TTC549 (cell line): ENCODE data around the gene ADGRG3.
A peak's percentile ranks its signal among the peaks of the same experiment; 100 is the strongest.

ENCODE experiments used
- FAIRE-seq: peaks from 2 replicates; lab custom pipeline; 2012; peaks lifted over from hg19 to GRCh38; lab: Jason Lieb, UNC

ADGRG3 gene

DNA sequence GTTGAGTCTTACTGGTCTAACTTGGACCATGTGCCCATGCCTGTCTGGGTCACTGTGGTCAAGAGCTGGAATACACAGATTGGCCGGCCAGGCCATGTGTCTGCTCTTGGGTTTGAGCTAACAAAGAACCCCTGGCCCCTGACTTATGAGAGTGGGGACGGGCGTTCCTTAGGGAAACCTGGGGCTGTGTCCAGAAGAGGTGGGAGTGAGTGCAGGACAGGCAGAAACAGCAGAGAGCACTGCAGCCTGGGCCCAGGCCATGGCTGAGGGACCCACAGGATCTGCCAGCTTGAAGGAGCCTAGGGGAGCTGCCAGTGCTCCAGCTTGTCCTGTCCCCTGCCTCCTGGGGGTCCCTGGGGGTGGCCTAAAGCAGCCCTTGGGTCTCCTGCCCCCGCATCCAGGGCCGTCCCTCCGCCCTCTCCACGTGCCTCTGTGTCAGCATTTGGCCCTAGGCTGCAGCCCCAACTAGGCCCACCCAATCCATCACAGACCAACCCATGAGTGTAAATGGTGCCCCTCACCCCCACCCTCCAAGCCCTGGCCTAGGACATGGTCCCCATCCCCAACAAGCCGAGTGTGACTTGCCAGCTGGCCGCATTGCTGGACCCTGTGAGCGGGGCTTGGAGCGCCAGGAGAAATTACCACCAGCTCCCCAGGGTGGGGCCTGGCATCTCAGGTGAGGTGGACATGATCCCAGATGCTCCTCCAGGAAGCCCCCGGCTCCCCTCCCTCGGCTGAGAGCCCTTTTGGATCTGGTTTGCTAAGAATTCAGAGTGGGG, 14.0 kb downstream of the ADGRG3 start:
- FAIRE-seq: no peak

DNA sequence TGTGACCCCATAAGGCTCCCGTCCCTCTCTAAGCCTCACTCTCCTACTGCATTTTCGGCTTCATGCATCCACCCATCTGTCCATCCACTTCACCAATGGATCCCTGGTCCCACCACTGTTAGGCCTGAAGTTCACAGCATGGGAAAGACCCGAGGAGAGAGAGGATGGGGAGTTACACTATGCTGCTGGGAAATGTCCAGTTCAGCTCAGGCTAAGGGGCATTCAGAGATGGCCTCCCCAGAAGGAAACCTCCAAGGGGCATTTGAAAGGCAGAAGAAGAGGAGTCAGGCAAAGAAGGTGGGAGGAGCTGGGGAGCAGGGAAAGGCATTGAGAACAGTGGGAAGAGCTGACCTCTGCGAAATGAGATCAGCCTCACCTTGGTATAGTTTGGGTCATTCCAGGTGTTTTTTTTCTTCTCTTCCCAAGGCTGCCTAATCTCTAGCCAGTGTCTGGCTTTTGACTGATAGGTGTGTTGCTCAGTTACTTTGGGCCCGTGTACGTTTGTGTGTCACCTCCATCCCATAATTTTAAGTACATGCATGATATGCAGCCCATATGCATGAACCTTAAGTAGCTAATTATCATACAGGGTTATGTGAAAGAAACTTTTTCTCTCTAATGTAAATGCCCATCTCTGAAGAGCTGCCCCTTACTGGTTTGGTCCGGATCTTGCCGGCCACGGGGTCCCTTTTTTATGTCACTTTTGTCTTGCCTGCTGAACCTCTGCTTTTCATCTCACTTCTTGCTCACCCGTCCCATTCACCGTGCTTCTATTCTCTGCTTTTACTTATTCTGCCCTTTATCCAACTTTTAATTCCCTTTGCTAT, 14.9 kb downstream of the ADGRG3 start:
- no peak for FAIRE-seq

DNA sequence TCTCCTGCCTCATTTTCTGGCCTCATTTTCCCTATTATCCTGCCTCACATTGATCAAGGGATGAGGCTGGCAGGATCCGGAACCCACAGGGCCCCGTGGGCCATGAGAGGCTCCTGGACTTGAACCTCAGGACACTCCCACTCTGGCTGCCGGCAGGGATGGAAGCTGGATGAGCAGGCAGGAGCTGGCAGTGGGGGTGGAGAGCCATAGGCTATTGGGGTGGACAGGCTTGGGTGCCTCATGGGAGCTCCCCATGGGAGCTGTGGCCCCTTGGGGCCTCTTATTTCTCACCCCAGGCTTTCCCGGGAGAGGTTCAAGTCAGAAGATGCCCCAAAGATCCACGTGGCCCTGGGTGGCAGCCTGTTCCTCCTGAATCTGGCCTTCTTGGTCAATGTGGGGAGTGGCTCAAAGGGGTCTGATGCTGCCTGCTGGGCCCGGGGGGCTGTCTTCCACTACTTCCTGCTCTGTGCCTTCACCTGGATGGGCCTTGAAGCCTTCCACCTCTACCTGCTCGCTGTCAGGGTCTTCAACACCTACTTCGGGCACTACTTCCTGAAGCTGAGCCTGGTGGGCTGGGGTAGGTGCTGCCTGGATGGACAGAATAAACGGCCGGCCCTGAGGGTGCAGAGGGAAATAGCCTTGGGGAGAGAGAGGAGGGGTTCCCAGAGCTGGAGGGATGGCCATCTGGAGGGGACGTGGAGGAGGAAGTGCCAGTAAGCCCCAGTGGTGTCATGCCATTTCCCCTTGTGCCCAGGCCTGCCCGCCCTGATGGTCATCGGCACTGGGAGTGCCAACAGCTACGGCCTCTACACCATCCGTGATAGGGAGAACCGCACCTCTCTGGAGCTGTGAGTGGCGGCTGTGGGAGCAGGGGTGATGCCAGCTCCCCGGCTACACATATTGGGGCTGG, 15.8 kb downstream of the ADGRG3 start:
- FAIRE-seq: no peak

DNA sequence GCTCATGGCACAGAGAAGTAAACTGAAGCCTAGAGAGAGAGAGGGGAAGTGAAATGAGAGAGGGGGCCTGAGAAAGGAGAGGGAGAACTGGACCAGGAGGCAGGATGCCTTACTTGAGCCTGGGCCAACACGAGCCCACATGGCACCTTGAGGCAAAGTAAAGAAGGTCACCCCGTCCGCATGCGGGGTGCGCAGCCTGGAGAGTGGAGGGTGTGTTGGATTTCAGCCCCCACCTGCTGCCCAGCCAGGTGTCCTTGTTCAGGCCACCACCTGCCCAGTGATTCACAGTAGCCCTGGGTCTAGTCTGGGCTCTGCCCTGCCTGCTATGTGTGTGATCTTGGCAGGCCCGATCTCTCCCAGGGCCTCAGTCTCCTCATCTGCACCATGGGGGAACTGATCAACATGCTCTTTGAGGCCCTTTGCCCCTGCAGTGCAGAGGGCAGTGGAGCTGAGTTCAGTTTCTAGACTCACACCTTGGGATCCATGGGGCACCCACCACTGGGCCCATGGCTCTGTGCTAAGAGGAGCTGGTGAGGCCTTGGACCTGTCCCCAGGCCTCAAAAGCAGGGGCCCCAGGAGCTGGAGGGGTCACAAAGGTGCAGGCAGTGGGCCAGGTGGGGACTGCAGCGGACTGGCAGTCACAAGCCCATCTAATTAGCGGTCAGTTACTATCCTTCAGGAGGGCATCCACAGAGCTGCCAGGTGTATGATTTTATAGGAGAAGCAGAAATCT, 16.7 kb downstream of the ADGRG3 start:
- no peak for FAIRE-seq

DNA sequence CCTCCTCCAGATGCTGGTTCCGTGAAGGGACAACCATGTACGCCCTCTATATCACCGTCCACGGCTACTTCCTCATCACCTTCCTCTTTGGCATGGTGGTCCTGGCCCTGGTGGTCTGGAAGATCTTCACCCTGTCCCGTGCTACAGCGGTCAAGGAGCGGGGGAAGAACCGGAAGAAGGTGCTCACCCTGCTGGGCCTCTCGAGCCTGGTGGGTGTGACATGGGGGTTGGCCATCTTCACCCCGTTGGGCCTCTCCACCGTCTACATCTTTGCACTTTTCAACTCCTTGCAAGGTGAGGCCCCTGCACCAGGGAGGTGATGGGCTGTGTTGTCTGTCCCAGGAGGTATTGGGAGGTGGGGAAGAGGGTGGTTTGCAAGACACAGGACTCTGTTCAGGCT, 17.5 kb downstream of the ADGRG3 start:
- FAIRE-seq: no peak

DNA sequence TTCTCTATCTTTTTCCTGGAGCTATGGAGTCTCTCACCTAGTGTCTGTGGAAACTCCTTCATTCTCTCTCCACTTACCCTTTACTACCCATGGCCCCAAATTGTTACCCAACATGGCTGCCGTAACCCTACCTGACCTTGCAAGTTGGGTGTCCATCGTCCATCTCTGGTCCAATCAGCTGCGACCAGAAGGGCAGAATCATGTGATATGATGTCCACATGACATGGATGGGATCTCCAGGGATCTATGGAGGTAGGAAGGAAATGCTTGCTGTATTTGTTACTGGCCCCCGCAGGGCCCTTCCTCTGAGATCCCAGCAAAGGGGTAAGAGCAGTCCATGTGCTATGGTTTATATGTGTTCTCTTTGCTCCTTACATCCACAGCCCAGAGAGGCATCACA, 18.5 kb downstream of the ADGRG3 start:
- no peak for FAIRE-seq

DNA sequence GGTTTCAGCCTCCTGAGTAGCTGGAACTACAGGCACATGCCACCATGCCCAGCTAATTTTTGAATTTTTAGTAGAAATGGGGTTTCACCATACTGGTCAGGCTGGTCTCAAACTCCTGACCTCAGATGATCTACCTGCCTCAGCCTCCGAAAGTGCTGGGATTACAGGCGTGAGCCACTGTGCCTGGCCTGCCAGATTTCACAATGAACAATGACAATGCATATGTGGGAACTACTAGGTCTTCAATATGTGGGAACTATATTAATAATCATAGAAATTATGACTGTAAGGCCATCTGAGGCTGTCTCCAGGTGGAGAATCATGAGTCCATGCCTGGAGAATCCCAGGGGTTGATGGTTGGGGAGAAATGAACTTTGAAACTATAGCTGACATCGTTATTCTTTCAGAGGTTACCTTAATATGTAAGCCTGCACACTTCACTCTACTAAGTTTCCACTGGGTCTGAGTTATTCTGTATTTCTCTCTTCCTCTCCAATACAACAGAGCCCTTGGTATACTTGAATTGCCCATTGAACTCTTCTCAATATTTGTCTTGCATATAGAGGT, 19.3 kb downstream of the ADGRG3 start:
- FAIRE-seq: no peak

DNA sequence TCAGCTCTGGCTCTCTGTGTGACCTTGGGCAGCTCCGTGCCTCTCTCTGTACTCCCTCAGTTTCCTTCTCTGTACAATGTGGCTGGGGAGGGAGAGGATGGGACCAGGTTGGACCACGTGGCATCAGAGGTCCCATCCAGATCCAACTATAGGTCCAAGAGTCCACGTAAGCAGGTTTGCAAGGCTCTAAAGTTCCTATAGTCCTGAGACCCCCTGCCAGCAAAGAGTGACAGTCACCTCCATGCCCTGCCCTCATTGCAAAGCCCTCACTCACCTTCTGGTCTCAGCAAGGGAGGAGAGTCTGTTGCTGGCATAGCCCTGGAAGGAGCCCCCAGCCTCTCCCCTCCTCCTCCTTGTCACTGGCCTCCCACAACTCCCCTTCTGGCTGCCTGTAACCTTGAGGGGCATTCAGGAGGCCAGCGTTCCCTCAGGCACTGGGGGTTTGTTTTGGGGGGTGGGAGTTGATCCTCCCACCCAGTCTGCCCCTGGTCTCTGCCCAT, 20.4 kb downstream of the ADGRG3 start:
- FAIRE-seq: no peak

DNA sequence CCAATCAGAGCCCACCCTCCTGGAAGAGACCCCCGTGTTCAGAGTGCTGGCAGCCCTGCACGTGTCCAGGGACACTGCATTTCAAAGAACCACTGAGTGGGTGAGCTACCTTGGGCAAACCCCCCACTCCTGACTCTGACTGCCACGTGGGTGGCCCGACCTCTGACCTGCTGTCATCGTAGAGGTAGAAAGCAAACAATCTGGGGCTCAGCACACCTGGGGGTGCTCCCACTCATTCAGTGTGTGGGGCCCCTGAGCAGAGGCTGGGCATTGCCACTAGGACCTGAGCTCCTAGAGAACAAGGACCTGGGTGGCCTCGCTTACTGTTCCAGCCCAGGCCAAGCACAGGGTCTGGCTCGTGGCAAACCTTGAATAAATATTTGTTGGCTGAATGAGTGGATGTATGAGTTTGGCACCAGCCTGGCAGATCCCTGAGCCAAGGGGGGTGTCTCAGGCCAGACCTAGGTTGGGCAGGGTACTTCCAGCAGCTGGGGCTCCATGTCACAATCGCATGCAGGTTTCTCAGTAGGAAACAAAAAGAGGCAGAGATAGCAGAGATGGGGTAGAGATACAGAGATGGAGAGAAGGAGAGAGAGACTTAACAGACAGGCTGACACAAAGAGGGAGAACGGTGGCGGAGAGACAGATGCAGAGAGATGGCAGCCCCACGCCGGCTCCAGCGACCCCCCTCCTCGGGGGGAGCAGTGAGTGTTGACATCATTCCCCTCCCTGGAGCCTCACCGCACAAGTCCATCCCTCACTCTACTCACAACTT, 21.1 kb downstream of the ADGRG3 start:
- FAIRE-seq: no peak

DNA sequence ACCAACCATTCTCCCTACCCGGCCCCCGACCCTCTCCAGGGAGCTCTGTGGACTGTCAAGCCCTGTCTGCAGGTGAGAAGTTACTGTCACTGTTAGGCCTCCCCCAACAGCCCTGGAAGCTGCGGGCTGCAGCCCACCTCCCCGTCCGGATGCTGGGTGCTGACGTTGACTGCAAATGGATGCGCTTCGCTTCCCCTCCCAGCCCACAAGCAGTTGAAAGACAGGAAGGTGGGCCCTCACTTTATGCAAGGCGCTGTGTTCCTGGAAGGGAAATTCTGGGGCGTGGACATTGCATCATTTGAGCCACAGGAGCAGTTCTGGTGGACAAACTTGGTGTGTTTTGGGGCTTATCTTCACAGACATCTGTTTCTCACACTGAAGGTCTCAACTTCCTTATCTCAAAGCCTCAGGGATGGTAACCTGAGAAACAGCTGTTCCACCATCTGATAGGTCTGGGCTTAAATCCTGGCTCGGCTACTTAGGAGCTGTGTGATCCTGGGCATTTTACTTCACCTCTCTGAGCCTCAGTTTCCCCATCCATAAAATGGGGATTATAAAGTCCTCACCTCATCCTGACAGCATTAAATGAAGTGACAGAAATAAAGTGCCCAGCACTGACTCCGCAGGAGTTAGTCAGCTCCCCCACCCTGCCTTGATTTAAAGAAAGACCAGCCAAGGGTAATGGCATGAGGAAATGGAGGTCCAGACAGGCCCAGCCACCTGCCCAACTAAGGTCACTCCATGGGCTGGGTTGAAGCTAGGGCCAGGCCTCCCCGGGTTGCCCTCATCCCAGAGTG, 21.9 kb downstream of the ADGRG3 start:
- FAIRE-seq: no peak

DNA sequence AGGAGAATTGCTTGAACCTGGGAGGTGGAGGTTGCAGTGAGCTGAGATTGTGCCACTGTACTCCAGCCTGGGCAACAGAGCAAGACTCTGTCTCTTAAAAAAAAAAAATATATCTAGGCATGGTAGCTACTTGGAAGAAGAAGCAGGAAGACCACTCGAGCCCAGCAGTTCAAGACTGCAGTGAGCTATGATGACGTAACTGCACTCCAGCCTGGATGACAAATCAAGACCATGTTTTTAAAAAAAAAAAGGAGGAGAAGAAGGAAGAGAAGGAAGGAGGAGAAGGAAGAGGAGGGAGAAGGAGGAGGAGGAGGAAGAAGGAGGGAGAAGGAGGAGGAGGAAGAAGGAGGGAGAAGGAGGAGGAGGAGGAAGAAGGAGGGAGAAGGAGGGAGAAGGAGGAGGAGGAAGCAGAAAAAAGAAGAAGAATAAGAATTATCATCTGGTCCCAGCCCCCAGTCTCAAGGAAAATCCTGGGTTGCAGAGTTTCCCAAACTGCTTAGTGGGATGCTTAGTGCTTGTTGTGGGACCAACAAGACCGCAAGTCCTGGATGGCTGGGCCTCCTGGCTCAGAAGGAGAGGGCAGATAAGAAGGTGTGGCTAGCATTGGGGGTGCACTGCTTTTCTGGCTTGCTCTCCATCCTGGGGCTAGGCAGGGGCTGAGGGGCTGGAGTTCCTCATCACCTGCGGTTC, 22.8 kb downstream of the ADGRG3 start:
- FAIRE-seq: no peak

DNA sequence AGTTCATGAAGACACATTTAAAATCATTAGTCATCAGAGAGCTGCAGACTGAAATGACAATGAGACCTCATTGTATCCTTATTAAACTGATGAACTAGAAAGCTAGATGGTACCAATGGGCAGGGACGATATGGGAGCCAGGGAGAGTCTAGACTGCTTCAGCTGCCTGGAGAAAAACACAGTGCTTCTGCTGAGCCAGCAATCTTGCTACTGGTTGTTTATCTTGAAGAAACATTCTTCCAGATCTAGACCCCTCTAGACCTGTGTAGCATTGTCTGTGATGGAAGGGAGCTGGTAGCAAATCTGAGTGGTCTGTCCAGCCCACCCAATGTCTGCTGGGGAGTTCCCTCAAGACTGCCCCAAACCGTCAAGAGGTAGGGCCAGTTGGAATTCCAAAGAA, 24.5 kb downstream of the ADGRG3 start:
- FAIRE-seq: no peak

DNA sequence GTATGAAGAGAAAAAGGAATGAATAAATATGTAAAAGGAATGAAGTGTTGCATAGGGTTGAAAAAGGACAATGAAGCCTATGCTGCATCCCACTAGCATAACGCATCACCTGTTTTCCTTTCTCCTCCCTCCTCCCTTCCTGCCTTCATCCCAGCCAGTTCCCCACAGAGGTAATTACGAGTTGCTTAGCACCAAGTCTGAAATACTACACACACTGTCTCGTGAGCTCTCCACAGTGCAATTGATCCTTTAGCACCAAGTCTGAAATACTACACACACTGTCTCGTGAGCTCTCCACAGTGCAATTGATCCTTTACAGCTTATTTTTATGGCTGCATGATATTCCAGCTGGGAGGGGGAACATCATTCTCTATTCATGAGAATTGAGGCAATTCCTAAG, 25.4 kb downstream of the ADGRG3 start:
- no peak for FAIRE-seq

DNA sequence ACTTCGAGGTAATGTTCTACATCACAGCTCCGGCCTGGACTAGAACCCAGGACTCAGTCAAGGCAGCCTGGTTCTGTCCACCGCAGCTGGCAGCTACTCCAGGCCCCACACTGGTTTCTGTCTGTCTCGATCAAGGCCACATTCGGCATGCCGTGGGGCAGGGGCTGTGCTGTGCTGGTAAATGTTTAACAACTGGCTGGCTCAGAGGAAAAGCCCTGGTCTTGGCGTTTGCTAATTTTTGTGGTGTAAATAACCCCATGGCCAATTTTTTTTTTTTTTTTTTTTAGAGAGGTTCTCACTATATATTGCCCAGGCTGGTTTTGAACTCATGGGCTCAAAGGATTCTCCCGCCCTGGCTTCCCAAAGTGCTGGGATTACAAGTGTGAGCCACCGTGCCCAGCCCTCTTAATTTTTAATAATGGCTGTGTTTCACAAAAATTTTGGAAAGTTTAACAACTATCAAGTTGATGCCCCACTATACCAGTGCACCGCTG, 26.2 kb downstream of the ADGRG3 start:
- no peak for FAIRE-seq

DNA sequence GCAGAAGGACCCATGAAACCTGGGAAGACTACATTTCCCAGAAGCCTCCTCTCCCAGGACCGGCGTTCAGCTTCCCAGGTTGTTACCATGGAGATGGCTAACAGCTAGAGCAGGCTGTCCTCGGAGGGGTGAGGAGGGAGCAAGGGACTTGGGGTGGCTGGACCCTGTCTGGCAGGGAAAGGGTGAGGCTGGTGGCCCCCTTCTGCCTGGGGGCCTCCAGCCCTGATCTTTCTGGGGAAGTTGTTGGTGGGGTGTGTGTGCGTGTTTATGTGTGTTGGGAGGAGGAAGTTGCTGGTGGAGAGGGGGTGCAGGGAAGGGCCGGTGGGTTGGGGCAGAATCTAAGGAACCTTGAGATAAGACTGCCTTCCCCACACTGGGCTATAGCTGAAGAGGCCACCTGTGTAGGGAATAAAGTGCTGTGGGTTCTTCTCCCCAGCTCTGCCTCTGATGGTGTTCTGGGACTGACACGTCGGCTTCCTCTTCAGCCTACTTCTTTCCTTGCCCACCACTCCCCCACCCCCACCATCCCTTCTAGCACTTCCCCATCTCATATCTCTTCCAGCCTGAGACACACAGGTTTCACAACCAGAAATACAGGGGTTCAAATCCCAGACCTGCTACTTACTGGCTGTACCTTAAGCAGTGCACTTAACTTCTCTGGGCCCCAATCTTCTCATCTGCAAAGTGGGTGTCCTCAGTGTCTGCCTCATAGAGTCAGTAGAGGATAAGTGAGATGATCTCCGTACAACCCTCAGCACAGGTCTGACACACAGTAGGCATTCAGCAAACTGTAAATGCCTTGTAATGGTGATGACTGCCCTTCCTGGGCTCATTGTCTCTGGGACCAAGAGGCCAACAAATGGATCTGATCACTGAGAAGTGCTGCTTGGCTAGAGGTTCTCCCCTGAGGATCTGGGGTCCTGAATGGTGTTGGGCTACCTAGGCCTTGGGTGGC, 26.9 kb downstream of the ADGRG3 start, which contains the start of gene DRC7:
TSS of gene DRC7 (plus strand) at position 82 of the 955 bp plus-strand sequence. CDS start 3,144 bp downstream, outside the sequence.
- FAIRE-seq: peak; percentile 29

DNA sequence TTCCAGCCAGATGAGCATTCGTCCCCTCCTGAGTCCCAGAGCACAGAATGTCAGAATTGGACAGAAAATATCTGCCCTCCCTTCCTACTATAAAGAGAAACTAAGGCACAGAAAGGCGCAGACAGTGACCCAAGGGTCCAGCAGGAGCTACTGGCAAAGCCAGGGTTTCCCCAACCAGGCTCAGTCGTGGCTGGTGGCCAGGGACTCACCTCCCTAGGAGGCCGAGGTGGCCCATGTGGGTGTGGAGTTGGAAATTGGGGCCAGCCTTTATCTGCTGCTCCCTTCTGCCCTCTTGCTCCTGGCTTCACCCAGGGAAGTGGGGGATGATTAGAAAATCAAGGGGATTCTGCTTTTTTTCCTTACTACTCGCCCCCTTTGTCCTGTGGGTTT, 27.6 kb downstream of the ADGRG3 start:
- no peak for FAIRE-seq

DNA sequence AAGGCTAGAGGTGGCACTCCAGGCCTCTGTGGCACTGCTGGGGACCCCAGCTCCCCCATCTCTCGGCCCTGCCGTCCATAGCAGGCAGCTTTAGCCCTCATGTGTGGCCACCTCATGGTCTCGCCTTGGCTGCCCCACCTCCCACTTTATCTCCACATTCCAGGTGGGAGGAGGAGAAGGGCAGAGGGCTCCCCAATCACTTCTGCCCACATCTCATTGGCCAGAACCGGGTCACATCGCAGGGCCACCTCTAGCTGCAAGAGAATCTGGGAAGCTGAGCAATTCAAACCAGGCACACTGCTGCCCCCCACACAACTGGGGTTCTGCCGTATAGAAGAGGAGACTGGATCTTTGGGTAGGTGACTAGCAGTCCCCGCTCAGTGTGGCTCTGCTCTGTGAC, 28.1 kb downstream of the ADGRG3 start:
- no peak for FAIRE-seq
